CD8-positive, alpha-beta memory T cell (primary cell): Measurements from ENCODE around the gene MZF1. TPM values are rescaled to one million over a fixed set of nuclear protein-coding genes. Genes with fewer than 3 reads are reported as not detected.

ENCODE experiments used
- CTCF ChIA-PET: fragments of 350-600 bp; sonication (Branson Sonifier 250); formaldehyde crosslinking; loops from one replicate; lab custom pipeline; 2021; ENCODE audit warnings: antibody characterized with exemption; lab: Charles Lee
- POLR2A ChIA-PET: fragments of 350-600 bp; sonication (Branson Sonifier 250); formaldehyde crosslinking; loops from one replicate; lab custom pipeline; 2021; ENCODE audit warnings: antibody characterized with exemption; lab: Charles Lee
- DNase-seq, 5 donors: peaks; one replicate each; pipeline versions ENCODE4 v3.0.0 to v3.0.0-alpha.2; 2020 to 2022; ENCODE audit warnings: mixed read lengths in 1 of 5
- H3K27ac ChIP-seq: one replicate; pipeline ENCODE4 v1.7.0; 2013; ENCODE audit warnings: low read depth, mild to moderate bottlenecking, low read length, moderate library complexity
- H3K27me3 ChIP-seq: 2 replicates; pipeline ENCODE4 v1.7.0; 2013; ENCODE audit warnings: low read length, mild to moderate bottlenecking; ENCODE audit not compliant: insufficient read depth, poor library complexity, severe bottlenecking
- H3K36me3 ChIP-seq: 2 replicates; pipeline ENCODE4 v1.7.0; 2013; ENCODE audit warnings: mild to moderate bottlenecking, low read length, moderate library complexity; ENCODE audit not compliant: insufficient read depth
- H3K4me1 ChIP-seq: 2 replicates; pipeline ENCODE4 v1.7.0; 2013; ENCODE audit warnings: mild to moderate bottlenecking, low read length, moderate library complexity; ENCODE audit not compliant: insufficient read depth
- H3K4me3 ChIP-seq: 2 replicates; pipeline ENCODE4 v1.7.0; 2013; ENCODE audit warnings: mild to moderate bottlenecking, low read length
- H3K9me3 ChIP-seq: 2 replicates; pipeline ENCODE4 v1.7.0; 2013; ENCODE audit warnings: mild to moderate bottlenecking, low read length
- H3K27ac Mint-ChIP-seq, 8 donors: one replicate each; pipeline ENCODE4 v1.8.0; 2020 to 2021; ENCODE audit warnings: mixed read lengths in 8 of 8, mild to moderate bottlenecking in 6 of 8, inconsistent platforms in 3 of 8, moderate library complexity in 3 of 8
- H3K27me3 Mint-ChIP-seq, 2 donors: one replicate each; pipeline ENCODE4 v1.8.0; 2020 to 2021; ENCODE audit warnings: mixed read lengths in 2 of 2, mild to moderate bottlenecking in 1 of 2, moderate library complexity in 1 of 2
- H3K36me3 Mint-ChIP-seq, 3 donors: one replicate each; pipeline ENCODE4 v1.8.0; 2020 to 2021; ENCODE audit warnings: mixed read lengths in 3 of 3, inconsistent platforms in 1 of 3, mild to moderate bottlenecking in 1 of 3
- H3K4me1 Mint-ChIP-seq, 3 donors: one replicate each; pipeline ENCODE4 v1.8.0; 2020 to 2021; ENCODE audit warnings: mixed read lengths in 3 of 3, inconsistent platforms in 1 of 3, mild to moderate bottlenecking in 1 of 3
- H3K4me3 Mint-ChIP-seq, 7 donors: one replicate each; pipeline ENCODE4 v1.8.0; 2020 to 2021; ENCODE audit warnings: mixed read lengths in 7 of 7, mild to moderate bottlenecking in 6 of 7, moderate library complexity in 4 of 7, inconsistent platforms in 2 of 7
- H3K9me3 Mint-ChIP-seq, 5 donors: one replicate each; pipeline ENCODE4 v1.8.0; 2020 to 2022; ENCODE audit warnings: mixed read lengths in 5 of 5, mild to moderate bottlenecking in 3 of 5, moderate library complexity in 2 of 5, inconsistent platforms in 1 of 5
- polyA plus RNA-seq: library from polyadenylated mRNA; unstranded; fragments of 300-500 nt; fragmentation: Illumina TruSeq; gene quantifications from one replicate; pipeline ENCODE4 v1.2.3, GENCODE V29; 2021
- total RNA-seq, 2 experiments: library from RNA; stranded (reverse); gene quantifications; one replicate each; pipeline ENCODE4 v1.2.3, GENCODE V29; 2021

Gene MZF1
- total and polyA plus RNA-seq, 3 experiments from 2014 or later: 10.3 to 14.8 (median 14.0) TPM

- POLR2A ChIA-PET: interaction anchor here (1.2 to 3.1 kb wide), 3 partner anchors 12 to 20 kb away, joined by 6 to 26 read pairs (median 21); partner anchors contain the start of genes MZF1 and TRIM28
- H3K9me3 ChIP-seq: no peaks in the 10 kb centered on the region
- H3K27ac ChIP-seq: peak overlapping the region; percentile 93
- peaks cover 46% of the 10 kb centered on the region for H3K4me1 ChIP-seq
- H3K4me3 ChIP-seq: no peak overlapping the region
- Mint-ChIP-seq H3K27ac (peak overlapping the region; percentile 81 to 99 (median 98)), H3K4me1 (peaks cover 58 to 73% (median 59%) of the 10 kb centered on the region in 3 donors), H3K4me3 (peak overlapping the region; percentile 89 to 97 (median 93)), H3K9me3 (no peaks in the 10 kb centered on the region), H3K36me3 (peaks cover 0 to 70% (median 14%) of the 10 kb centered on the region in 3 donors), H3K27me3 (peaks cover 0 to 1% of the 10 kb centered on the region in 2 donors)
- peaks cover 27% of the 10 kb centered on the region for H3K36me3 ChIP-seq
- no peaks in the 10 kb centered on the region for H3K27me3 ChIP-seq
- CTCF ChIA-PET: interaction anchor here (1.0 to 5.2 kb wide), 3 partner anchors 25 to 42 kb away, joined by 5 to 45 read pairs (median 10); partner anchors contain the start of gene ZBTB45
- no peak for DNase-seq
Observed at GRCh38 chr19:58555920-58556621, 17.1 kb downstream of the MZF1 start.

GRCh38 chr19:58555369-58555885, 17.7 kb downstream of the MZF1 start:
- H3K4me1 Mint-ChIP-seq: peaks cover 54 to 67% (median 61%) of the 10 kb centered on the region in 3 donors
- peak overlapping the region; percentile 93 for H3K27ac ChIP-seq
- peaks cover 33% of the 10 kb centered on the region for H3K36me3 ChIP-seq
- peaks cover 42% of the 10 kb centered on the region for H3K4me1 ChIP-seq
- H3K27me3 ChIP-seq: no peaks in the 10 kb centered on the region
- POLR2A ChIA-PET: interaction anchor here (1.2 to 3.1 kb wide), 6 partner anchors 11 to 41 kb away, joined by 5 to 26 read pairs (median 12); partner anchors contain the start of genes MZF1, TRIM28 and ZBTB45
- H3K27me3 Mint-ChIP-seq: peaks cover 0 to 1% of the 10 kb centered on the region in 2 donors
- H3K4me3 ChIP-seq: peak overlapping the region; percentile 91
- no peaks in the 10 kb centered on the region for H3K9me3 ChIP-seq
- H3K9me3 Mint-ChIP-seq: no peaks in the 10 kb centered on the region
- CTCF ChIA-PET: interaction anchor here (1.0 to 5.2 kb wide), 4 partner anchors 12 to 41 kb away, joined by 4 to 45 read pairs (median 8); partner anchors contain the start of genes TRIM28 and ZBTB45
- no peak for DNase-seq
- H3K4me3 Mint-ChIP-seq: peak overlapping the region; percentile 90 to 98 (median 96)
- peak overlapping the region; percentile 97 to 99 (median 98) for H3K27ac Mint-ChIP-seq
- peaks cover 0 to 77% (median 16%) of the 10 kb centered on the region in 3 donors for H3K36me3 Mint-ChIP-seq

GRCh38 chr19:58554494-58555368, 18.4 kb downstream of the MZF1 start, which contains the start of gene CHMP2A:
CHMP2A (minus strand) TSS chr19:58555105; CDS start chr19:58554212, 893 bp downstream.
- peaks cover 48 to 63% (median 57%) of the 10 kb centered on the region in 3 donors for H3K4me1 Mint-ChIP-seq
- H3K36me3 ChIP-seq: peaks cover 40% of the 10 kb centered on the region
- no peaks in the 10 kb centered on the region for H3K27me3 ChIP-seq
- H3K27me3 Mint-ChIP-seq: peaks cover 0 to 1% of the 10 kb centered on the region in 2 donors
- CTCF ChIA-PET: interaction anchor here (1.0 to 5.2 kb wide), 6 partner anchors 10 to 41 kb away, joined by 3 to 45 read pairs (median 4); partner anchors contain the start of genes TRIM28 and ZBTB45
- peak; percentile 96 to 99 (median 99) for DNase-seq
- H3K27ac ChIP-seq: peak within 1 kb of the TSS; percentile 93
- peaks cover 0 to 84% (median 16%) of the 10 kb centered on the region in 3 donors for H3K36me3 Mint-ChIP-seq
- H3K9me3 Mint-ChIP-seq: no peaks in the 10 kb centered on the region
- peak within 1 kb of the TSS; percentile 97 to 99 (median 98) for H3K27ac Mint-ChIP-seq
- H3K4me1 ChIP-seq: peaks cover 35% of the 10 kb centered on the region
- H3K4me3 ChIP-seq: peak within 1 kb of the TSS; percentile 91
- POLR2A ChIA-PET: interaction anchor here (1.2 to 3.1 kb wide), 7 partner anchors 8 to 40 kb away, joined by 5 to 26 read pairs (median 7); partner anchors contain the start of genes MZF1, TRIM28 and ZBTB45
- no peaks in the 10 kb centered on the region for H3K9me3 ChIP-seq
- peak within 1 kb of the TSS; percentile 90 to 98 (median 96) for H3K4me3 Mint-ChIP-seq

- H3K36me3 ChIP-seq: peaks cover 48% of the 10 kb centered on the region
- no peaks in the 10 kb centered on the region for H3K9me3 ChIP-seq
- ChIA-PET POLR2A (interaction anchor here (1.2 to 3.1 kb wide), 6 partner anchors 9 to 40 kb away, joined by 5 to 26 read pairs (median 12); partner anchors contain the start of genes TRIM28 and ZBTB45), CTCF (interaction anchor here (1.1 to 5.2 kb wide), 4 partner anchors 9 to 40 kb away, joined by 3 to 45 read pairs (median 7); partner anchors contain the start of gene ZBTB45)
- peaks cover 43 to 57% (median 52%) of the 10 kb centered on the region in 3 donors for H3K4me1 Mint-ChIP-seq
- H3K4me1 ChIP-seq: peaks cover 30% of the 10 kb centered on the region
- H3K4me3 Mint-ChIP-seq: peak overlapping the region; percentile 90 to 98 (median 96)
- H3K4me3 ChIP-seq: peak overlapping the region; percentile 91
- peak overlapping the region; percentile 93 for H3K27ac ChIP-seq
- peak overlapping the region; percentile 97 to 99 (median 98) for H3K27ac Mint-ChIP-seq
- no peaks in the 10 kb centered on the region for H3K9me3 Mint-ChIP-seq
- DNase-seq: no peak
- H3K27me3 Mint-ChIP-seq: peaks cover 0 to 1% of the 10 kb centered on the region in 2 donors
- H3K36me3 Mint-ChIP-seq: peaks cover 0 to 88% (median 16%) of the 10 kb centered on the region in 3 donors
- H3K27me3 ChIP-seq: no peaks in the 10 kb centered on the region
Observed at GRCh38 chr19:58553799-58554493, 19.2 kb downstream of the MZF1 start.

GRCh38 chr19:58552655-58553054, 20.5 kb downstream of the MZF1 start:
- ChIA-PET CTCF (interaction anchor here (1.6 to 5.2 kb wide), 2 partner anchors 28 to 32 kb away, joined by 4 to 45 read pairs; partner anchors contain the start of gene ZBTB45), POLR2A (interaction anchor here (0.6 to 3.1 kb wide), 2 partner anchors 23 to 46 kb away, joined by 3 to 21 read pairs; no protein-coding TSS in a partner anchor)
- no peak overlapping the region for H3K27ac ChIP-seq
- Mint-ChIP-seq H3K27ac (peak overlapping the region; percentile 9 to 98 (median 40)), H3K4me1 (peaks cover 40 to 52% (median 45%) of the 10 kb centered on the region in 3 donors), H3K9me3 (no peaks in the 10 kb centered on the region), H3K27me3 (peaks cover 0 to 1% of the 10 kb centered on the region in 2 donors), H3K4me3 (peak overlapping the region in 5 of 7 donors; percentile 6 to 98 (median 37)), H3K36me3 (peaks cover 0 to 92% (median 19%) of the 10 kb centered on the region in 3 donors)
- no peaks in the 10 kb centered on the region for H3K27me3 ChIP-seq
- peaks cover 61% of the 10 kb centered on the region for H3K36me3 ChIP-seq
- H3K9me3 ChIP-seq: no peaks in the 10 kb centered on the region
- H3K4me3 ChIP-seq: no peak overlapping the region
- DNase-seq: no peak
- peaks cover 28% of the 10 kb centered on the region for H3K4me1 ChIP-seq

- Histone ChIP-seq H3K27me3 (no peaks in the 10 kb centered on the region), H3K27ac (no peak overlapping the region), H3K9me3 (no peaks in the 10 kb centered on the region), H3K4me1 (peaks cover 26% of the 10 kb centered on the region), H3K4me3 (no peak overlapping the region), H3K36me3 (peaks cover 65% of the 10 kb centered on the region)
- peaks cover 0 to 1% of the 10 kb centered on the region in 2 donors for H3K27me3 Mint-ChIP-seq
- ChIA-PET CTCF (interaction anchor here (1.6 to 5.2 kb wide), 2 partner anchors 29 to 32 kb away, joined by 4 to 45 read pairs; partner anchors contain the start of gene ZBTB45), POLR2A (interaction anchor here (0.8 kb wide), 1 partner anchor 8 kb away, joined by 3 read pairs; no protein-coding TSS in a partner anchor)
- peak overlapping the region in 6 of 8 donors; percentile 43 to 98 (median 66) for H3K27ac Mint-ChIP-seq
- peaks cover 39 to 52% (median 41%) of the 10 kb centered on the region in 3 donors for H3K4me1 Mint-ChIP-seq
- H3K9me3 Mint-ChIP-seq: no peaks in the 10 kb centered on the region
- peak overlapping the region in 2 of 7 donors; percentile 13 to 98 for H3K4me3 Mint-ChIP-seq
- H3K36me3 Mint-ChIP-seq: peaks cover 0 to 92% (median 19%) of the 10 kb centered on the region in 3 donors
- no peak for DNase-seq
Observed at GRCh38 chr19:58551577-58552471, 21.3 kb downstream of the MZF1 start.
